Mononuclear cell (primary cell): Measurements from ENCODE around the gene R3HDM2. TPM values are rescaled to one million over a fixed set of nuclear protein-coding genes. Genes with fewer than 3 reads are reported as not detected.

Experiments used
- H3K27me3 ChIP-seq: 2 replicates; pipeline ENCODE4 v1.6.0; 2011; ENCODE audit warnings: low read length, control low read depth; ENCODE audit not compliant: insufficient read depth
- H3K4me1 ChIP-seq: 2 replicates; pipeline ENCODE4 v1.5.1; 2011; ENCODE audit warnings: mild to moderate bottlenecking, low read length, control low read depth; ENCODE audit not compliant: insufficient read depth
- H3K4me3 ChIP-seq: 2 replicates; pipeline ENCODE4 v1.5.1; 2011; ENCODE audit warnings: mild to moderate bottlenecking, low read length, moderate library complexity
- H3K9me3 ChIP-seq: 2 replicates; pipeline ENCODE4 v1.5.1; 2011; ENCODE audit warnings: low read depth, mild to moderate bottlenecking, control low read depth, low read length
- total RNA-seq: library from RNA; depleted of rRNA; stranded (reverse); fragments of >200 nt; gene quantifications from one replicate; pipeline ENCODE4 v1.2.3, GENCODE V29; 2012

R3HDM2 gene
- total RNA-seq, 1 donor = 31.3 TPM

DNA sequence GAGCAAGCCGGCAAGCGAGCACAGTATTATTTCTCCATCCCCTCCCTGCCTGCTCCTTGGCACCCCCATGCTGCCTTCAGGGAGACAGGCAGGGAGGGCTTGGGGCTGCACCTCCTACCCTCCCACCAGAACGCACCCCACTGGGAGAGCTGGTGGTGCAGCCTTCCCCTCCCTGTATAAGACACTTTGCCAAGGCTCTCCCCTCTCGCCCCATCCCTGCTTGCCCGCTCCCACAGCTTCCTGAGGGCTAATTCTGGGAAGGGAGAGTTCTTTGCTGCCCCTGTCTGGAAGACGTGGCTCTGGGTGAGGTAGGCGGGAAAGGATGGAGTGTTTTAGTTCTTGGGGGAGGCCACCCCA, 218.2 kb downstream of the R3HDM2 start:
- Histone ChIP-seq H3K4me3 (no peak overlapping the region), H3K27me3 (peaks cover 40% of the 10 kb centered on the region), H3K4me1 (peaks cover 44% of the 10 kb centered on the region), H3K9me3 (no peaks in the 10 kb centered on the region)

DNA sequence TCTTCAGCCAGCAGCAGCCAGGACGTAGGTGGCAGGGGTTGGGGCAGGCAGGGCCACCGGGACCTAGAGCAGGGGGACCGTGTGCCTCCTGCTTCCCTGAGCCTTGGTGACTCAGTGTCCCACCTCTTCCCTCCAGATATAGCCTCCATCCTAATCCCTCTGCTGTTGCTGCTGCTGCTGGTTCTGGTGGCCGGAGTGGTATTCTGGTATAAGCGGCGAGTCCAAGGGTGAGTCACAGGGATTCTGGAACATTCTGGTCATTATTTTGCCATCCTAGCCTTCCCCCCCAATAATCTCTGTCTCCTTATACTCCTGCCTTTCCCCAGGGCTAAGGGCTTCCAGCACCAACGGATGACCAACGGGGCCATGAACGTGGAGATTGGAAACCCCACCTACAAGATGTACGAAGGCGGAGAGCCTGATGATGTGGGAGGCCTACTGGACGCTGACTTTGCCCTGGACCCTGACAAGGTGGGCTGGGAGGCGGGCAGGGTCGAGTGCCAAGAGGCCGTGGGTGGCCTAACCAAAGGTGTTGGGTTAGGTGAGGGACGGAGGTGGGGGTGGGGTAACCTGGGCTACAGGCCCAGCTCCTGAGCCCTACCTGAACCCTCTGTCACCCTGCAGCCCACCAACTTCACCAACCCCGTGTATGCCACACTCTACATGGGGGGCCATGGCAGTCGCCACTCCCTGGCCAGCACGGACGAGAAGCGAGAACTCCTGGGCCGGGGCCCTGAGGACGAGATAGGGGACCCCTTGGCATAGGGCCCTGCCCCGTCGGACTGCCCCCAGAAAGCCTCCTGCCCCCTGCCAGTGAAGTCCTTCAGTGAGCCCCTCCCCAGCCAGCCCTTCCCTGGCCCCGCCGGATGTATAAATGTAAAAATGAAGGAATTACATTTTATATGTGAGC, 218.8 kb downstream of the R3HDM2 start:
- Histone ChIP-seq H3K4me3 (no peak overlapping the region), H3K9me3 (no peaks in the 10 kb centered on the region), H3K27me3 (peaks cover 34% of the 10 kb centered on the region), H3K4me1 (peaks cover 38% of the 10 kb centered on the region)

- peaks cover 31% of the 10 kb centered on the region for H3K4me1 ChIP-seq
- peaks cover 28% of the 10 kb centered on the region for H3K27me3 ChIP-seq
- H3K4me3 ChIP-seq = no peak overlapping the region
- H3K9me3 ChIP-seq = no peaks in the 10 kb centered on the region
Measured at GRCh38 chr12:57210926-57211692, 219.7 kb downstream of the R3HDM2 start.

DNA sequence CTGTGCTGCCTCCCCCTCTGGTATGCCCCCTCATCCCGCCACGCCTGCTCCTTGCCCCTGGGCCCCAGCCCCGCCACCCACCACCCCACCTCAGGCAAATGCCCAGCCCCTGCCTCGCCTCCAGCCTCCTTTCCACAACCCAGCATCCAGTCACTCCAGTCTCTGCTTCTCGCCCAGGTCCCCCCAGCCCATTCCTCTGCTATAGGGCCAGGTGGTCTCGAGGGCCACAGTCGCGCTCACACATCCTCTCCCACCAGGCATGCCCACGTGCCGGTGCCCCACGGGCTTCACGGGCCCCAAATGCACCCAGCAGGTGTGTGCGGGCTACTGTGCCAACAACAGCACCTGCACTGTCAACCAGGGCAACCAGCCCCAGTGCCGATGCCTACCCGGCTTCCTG, 220.4 kb downstream of the R3HDM2 start:
- Histone ChIP-seq H3K4me1 (peaks cover 24% of the 10 kb centered on the region), H3K4me3 (no peak overlapping the region), H3K27me3 (peaks cover 22% of the 10 kb centered on the region), H3K9me3 (no peaks in the 10 kb centered on the region)

DNA sequence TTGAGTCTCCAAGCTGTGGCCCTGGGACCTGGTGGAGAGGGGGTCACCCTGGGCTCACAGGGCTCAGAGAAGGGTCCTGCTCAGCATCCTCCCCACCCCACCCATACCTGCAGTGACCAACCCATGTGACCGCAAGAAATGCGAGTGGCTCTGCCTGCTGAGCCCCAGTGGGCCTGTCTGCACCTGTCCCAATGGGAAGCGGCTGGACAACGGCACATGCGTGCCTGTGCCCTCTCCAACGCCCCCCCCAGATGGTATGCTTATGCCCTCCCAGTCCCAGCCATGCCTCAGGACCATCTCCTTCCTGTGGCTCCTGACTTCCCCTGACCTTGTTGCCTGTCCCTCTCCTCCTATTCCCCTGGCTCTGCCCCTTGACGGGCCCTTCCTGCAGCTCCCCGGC, 220.9 kb downstream of the R3HDM2 start:
- Histone ChIP-seq H3K9me3 (no peaks in the 10 kb centered on the region), H3K4me1 (peaks cover 20% of the 10 kb centered on the region), H3K27me3 (peaks cover 16% of the 10 kb centered on the region), H3K4me3 (no peak overlapping the region)

GRCh38 chr12:57208631-57209282, 222.1 kb downstream of the R3HDM2 start:
- Histone ChIP-seq H3K4me3 (no peak overlapping the region), H3K9me3 (no peaks in the 10 kb centered on the region), H3K27me3 (peaks cover 5% of the 10 kb centered on the region), H3K4me1 (peaks cover 9% of the 10 kb centered on the region)

GRCh38 chr12:57207731-57208630, 222.9 kb downstream of the R3HDM2 start:
- Histone ChIP-seq H3K4me3 (no peak overlapping the region), H3K4me1 (peaks cover 1% of the 10 kb centered on the region), H3K27me3 (no peaks in the 10 kb centered on the region), H3K9me3 (no peaks in the 10 kb centered on the region)

GRCh38 chr12:57205931-57206330, 224.9 kb downstream of the R3HDM2 start:
- Histone ChIP-seq H3K9me3 (no peaks in the 10 kb centered on the region), H3K4me3 (no peak overlapping the region), H3K4me1 (no peaks in the 10 kb centered on the region), H3K27me3 (no peaks in the 10 kb centered on the region)

DNA sequence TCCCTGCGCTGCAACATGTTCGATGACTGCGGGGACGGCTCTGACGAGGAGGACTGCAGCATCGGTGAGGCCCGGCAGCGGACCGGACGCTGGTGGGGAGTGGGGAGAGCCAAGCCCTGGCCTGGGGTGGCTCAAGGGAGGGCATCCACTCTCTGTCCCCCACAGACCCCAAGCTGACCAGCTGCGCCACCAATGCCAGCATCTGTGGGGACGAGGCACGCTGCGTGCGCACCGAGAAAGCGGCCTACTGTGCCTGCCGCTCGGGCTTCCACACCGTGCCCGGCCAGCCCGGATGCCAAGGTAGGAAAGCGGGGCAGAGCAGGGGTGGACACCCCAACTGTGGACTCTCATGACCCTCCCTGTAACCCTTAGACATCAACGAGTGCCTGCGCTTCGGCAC, 225.7 kb downstream of the R3HDM2 start:
- no peaks in the 10 kb centered on the region for H3K9me3 ChIP-seq
- H3K4me1 ChIP-seq = no peaks in the 10 kb centered on the region
- H3K27me3 ChIP-seq = no peaks in the 10 kb centered on the region
- no peak overlapping the region for H3K4me3 ChIP-seq

DNA sequence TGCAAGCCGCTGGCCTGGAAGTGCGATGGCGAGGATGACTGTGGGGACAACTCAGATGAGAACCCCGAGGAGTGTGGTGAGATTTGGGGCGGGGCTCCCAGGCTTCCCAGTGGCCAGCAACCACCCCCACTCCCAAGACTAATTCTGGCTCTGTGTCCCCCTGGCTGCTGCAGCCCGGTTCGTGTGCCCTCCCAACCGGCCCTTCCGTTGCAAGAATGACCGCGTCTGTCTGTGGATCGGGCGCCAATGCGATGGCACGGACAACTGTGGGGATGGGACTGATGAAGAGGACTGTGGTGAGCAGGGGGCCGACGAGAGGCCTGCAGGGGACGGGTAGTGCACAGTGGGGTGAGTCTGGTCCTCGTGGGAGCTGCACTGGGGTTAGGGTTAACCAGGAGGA, 226.4 kb downstream of the R3HDM2 start:
- H3K4me1 ChIP-seq = no peaks in the 10 kb centered on the region
- H3K27me3 ChIP-seq = no peaks in the 10 kb centered on the region
- H3K9me3 ChIP-seq = no peaks in the 10 kb centered on the region

DNA sequence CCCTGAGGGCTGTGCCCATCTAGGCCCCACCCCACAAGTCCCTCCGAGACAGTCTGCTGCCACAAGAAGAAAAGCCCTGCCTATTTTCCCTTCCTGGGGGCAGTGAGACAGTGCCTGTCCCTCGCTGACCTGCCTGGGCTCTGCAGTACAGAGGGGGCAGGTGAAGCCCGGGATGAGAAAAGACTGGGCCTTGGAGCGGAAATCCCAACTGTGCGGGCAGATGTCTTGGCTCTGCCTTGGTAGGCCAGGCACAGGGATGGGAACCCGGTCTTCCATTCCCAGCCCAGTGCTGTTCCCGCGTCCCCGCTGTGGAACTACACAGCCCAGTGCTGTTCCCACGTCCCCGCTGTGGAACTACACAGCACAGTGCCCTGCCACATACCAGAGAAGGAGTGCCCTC, 227.1 kb downstream of the R3HDM2 start:
- Histone ChIP-seq H3K4me1 (no peaks in the 10 kb centered on the region), H3K4me3 (no peak overlapping the region), H3K9me3 (no peaks in the 10 kb centered on the region), H3K27me3 (no peaks in the 10 kb centered on the region)

More for the DNA sequence above, 226.4 kb downstream of the R3HDM2 start:
- no peak overlapping the region for H3K4me3 ChIP-seq

Other genes with a start within 250 kb of the R3HDM2 start
- not detected for gene NXPH4, start 214.2 kb downstream of the R3HDM2 start, total RNA-seq
- 50.6 TPM for gene SHMT2, start 201.3 kb downstream of the R3HDM2 start, total RNA-seq
- gene STAC3, start 179.9 kb downstream of the R3HDM2 start, total RNA-seq = 3.1 TPM
- gene INHBC, start 3.7 kb upstream of the R3HDM2 start, total RNA-seq = 0.10 TPM
- not detected for gene INHBE, start 24.3 kb upstream of the R3HDM2 start, total RNA-seq
- gene GLI1, start 28.7 kb upstream of the R3HDM2 start, total RNA-seq = 0.10 TPM
- 77.6 TPM for gene ARHGAP9, start 48.8 kb upstream of the R3HDM2 start, total RNA-seq
- 90.3 TPM for gene MARS1, start 57.0 kb upstream of the R3HDM2 start, total RNA-seq
- gene DDIT3, start 89.5 kb upstream of the R3HDM2 start, total RNA-seq = 130 TPM
- 10.6 TPM for gene MBD6, start 91.8 kb upstream of the R3HDM2 start, total RNA-seq
- gene DCTN2, start 116.1 kb upstream of the R3HDM2 start, total RNA-seq = 52.2 TPM
- gene KIF5A, start 119.0 kb upstream of the R3HDM2 start, total RNA-seq = 0.21 TPM
- gene PIP4K2C, start 160.1 kb upstream of the R3HDM2 start, total RNA-seq = 26.0 TPM
- 12.6 TPM for gene DTX3, start 173.8 kb upstream of the R3HDM2 start, total RNA-seq
- 0.31 TPM for gene ARHGEF25, start 180.4 kb upstream of the R3HDM2 start, total RNA-seq
- gene B4GALNT1, start 202.2 kb upstream of the R3HDM2 start, total RNA-seq = under 0.01 TPM